OCI-LY3 (cell line): Measurements from ENCODE around the gene ANK3.
A peak's percentile ranks its signal among the peaks of the same experiment; 100 is the strongest.

Experiments used
- H2AFZ ChIP-seq: fragments of 200-600, 300-600 bp; shearing (Covaris generic); 2 replicates; pipeline ENCODE4 v1.6.0; 2014; ENCODE audit warnings: antibody characterized with exemption, low read depth, low read length
- H3K27ac ChIP-seq: fragments of 200-600, 300-600 bp; sonication (generic); 2 replicates; pipeline ENCODE4 v1.5.1; 2014; ENCODE audit warnings: mild to moderate bottlenecking, low read length, moderate library complexity, mixed read lengths
- H3K27me3 ChIP-seq: fragments of 200-600, 300-600 bp; sonication (generic); 2 replicates; pipeline ENCODE4 v1.6.1; 2014; ENCODE audit warnings: low read depth, low read length, mixed read lengths
- H3K36me3 ChIP-seq: fragments of 200-600, 300-600 bp; sonication (generic); replicated peaks from 2 replicates; pipeline ENCODE3; 2014; ENCODE audit warnings: low read depth, low read length, mixed read lengths
- H3K4me1 ChIP-seq: fragments of 300-600, 200-600 bp; sonication (generic); 2 replicates; pipeline ENCODE4 v1.6.1; 2014; ENCODE audit warnings: low read length, mixed read lengths
- H3K4me2 ChIP-seq: fragments of 200-600, 300-600 bp; sonication (generic); 2 replicates; pipeline ENCODE4 v1.6.1; 2014; ENCODE audit warnings: low read length, mixed read lengths
- H3K4me3 ChIP-seq: fragments of 300-600, 200-600 bp; sonication (generic); 2 replicates; pipeline ENCODE4 v1.5.1; 2014; ENCODE audit warnings: antibody characterized with exemption, mild to moderate bottlenecking, low read length, moderate library complexity
- H3K79me2 ChIP-seq: fragments of 300-600, 200-600 bp; shearing (Covaris generic); 2 replicates; pipeline ENCODE4 v1.6.1; 2014; ENCODE audit warnings: mild to moderate bottlenecking, low read length, mixed read lengths
- H3K9ac ChIP-seq: fragments of 300-600, 200-600 bp; shearing (Covaris generic); 2 replicates; pipeline ENCODE4 v1.6.0; 2014; ENCODE audit warnings: mild to moderate bottlenecking, low read length, moderate library complexity
- H3K9me3 ChIP-seq: fragments of 200-600, 300-600 bp; shearing (Covaris generic); 2 replicates; pipeline ENCODE4 v1.6.1; 2014; ENCODE audit warnings: low read length, mixed read lengths; ENCODE audit not compliant: insufficient read depth
- H4K20me1 ChIP-seq: fragments of 200-600, 300-600 bp; sonication (generic); 2 replicates; pipeline ENCODE4 v1.6.1; 2016; ENCODE audit warnings: low read length, mixed read lengths; ENCODE audit not compliant: insufficient read depth
- CTCF ChIP-seq: fragments of 200-600, 300-600 bp; sonication (generic); IDR thresholded peaks from 2 replicates; pipeline ENCODE4 v1.5.1; 2014; ENCODE audit warnings: antibody characterized with exemption, low read length, low read depth
- EZH2phosphoT487 ChIP-seq: fragments of 200-600 bp; shearing (Covaris generic); IDR thresholded peaks from 2 replicates; pipeline ENCODE4 v1.6.1; 2018; ENCODE audit warnings: antibody characterized with exemption, mixed run types, low read depth

ANK3 gene

GRCh38 chr10:60338786-60339185 lies 50.9 kb downstream of the ANK3 start:
- no peak overlapping the region for H3K4me3 ChIP-seq
- H4K20me1 ChIP-seq, result no peaks in the 10 kb centered on the region
- H2AFZ ChIP-seq, result no peak overlapping the region
- H3K27me3 ChIP-seq, result 0 out of 2 replicates have a peak, but pooled peaks cover 8% of the 10 kb centered on the region
- H3K4me1 ChIP-seq, result no peaks in the 10 kb centered on the region
- no peak overlapping the region for H3K9ac ChIP-seq
- no peak overlapping the region for H3K4me2 ChIP-seq
- H3K27ac ChIP-seq, result no peak overlapping the region
- H3K36me3 ChIP-seq, result no peaks in the 10 kb centered on the region
- no peaks in the 10 kb centered on the region for H3K9me3 ChIP-seq
- no peaks in the 10 kb centered on the region for H3K79me2 ChIP-seq
- no peak for TF ChIP-seq EZH2phosphoT487
- TF ChIP-seq CTCF, result no peak

GRCh38 chr10:60338002-60338564 lies 51.6 kb downstream of the ANK3 start:
- Histone ChIP-seq H3K9ac (no peak overlapping the region), H3K36me3 (no peaks in the 10 kb centered on the region), H3K4me1 (no peaks in the 10 kb centered on the region), H3K27me3 (0 out of 2 replicates have a peak, but pooled peaks cover 8% of the 10 kb centered on the region), H2AFZ (no peak overlapping the region), H4K20me1 (no peaks in the 10 kb centered on the region), H3K4me2 (no peak overlapping the region), H3K79me2 (no peaks in the 10 kb centered on the region), H3K27ac (no peak overlapping the region), H3K9me3 (no peaks in the 10 kb centered on the region), H3K4me3 (no peak overlapping the region)
- TF ChIP-seq CTCF (no peak), EZH2phosphoT487 (no peak)

GRCh38 chr10:60336901-60337630 lies 52.6 kb downstream of the ANK3 start:
- Histone ChIP-seq H3K79me2 (no peaks in the 10 kb centered on the region), H3K9me3 (no peaks in the 10 kb centered on the region), H3K4me2 (no peak overlapping the region), H4K20me1 (no peaks in the 10 kb centered on the region), H3K27ac (no peak overlapping the region), H2AFZ (no peak overlapping the region), H3K27me3 (0 out of 2 replicates have a peak, but pooled peaks cover 8% of the 10 kb centered on the region), H3K4me1 (no peaks in the 10 kb centered on the region), H3K9ac (no peak overlapping the region), H3K36me3 (no peaks in the 10 kb centered on the region), H3K4me3 (no peak overlapping the region)
- TF ChIP-seq EZH2phosphoT487, result no peak
- TF ChIP-seq CTCF, result no peak

- Histone ChIP-seq H3K27me3 (0 out of 2 replicates have a peak, but pooled peaks cover 8% of the 10 kb centered on the region), H3K9me3 (no peaks in the 10 kb centered on the region), H3K36me3 (no peaks in the 10 kb centered on the region), H3K4me2 (no peak overlapping the region), H3K4me3 (no peak overlapping the region), H4K20me1 (no peaks in the 10 kb centered on the region), H3K79me2 (no peaks in the 10 kb centered on the region), H3K27ac (no peak overlapping the region), H3K9ac (no peak overlapping the region), H3K4me1 (no peaks in the 10 kb centered on the region), H2AFZ (no peak overlapping the region)
- TF ChIP-seq EZH2phosphoT487 (no peak), CTCF (peak; percentile 59)
Observed at GRCh38 chr10:60335708-60336107, 54.0 kb downstream of the ANK3 start.
